Measurements from ENCODE around the gene MEGF6. TPM values are rescaled to one million over a fixed set of nuclear protein-coding genes. Genes with fewer than 3 reads are reported as not detected.

MEGF6 gene
- total and polyA plus RNA-seq, 2 of the 8 experiments (the other 6 are each of a cell fraction or from before 2014, with no cell fraction given): 4.1 to 14.8 TPM

- TF ChIP-seq JUN (IDR thresholded peaks at IDR 0.05; ENCODE audit: low read depth, low read length) (no peak), POU5F1 (IDR thresholded peaks at IDR 0.05; ENCODE audit: low read depth, low read length) (no peak), SIX5 (IDR thresholded peaks at IDR 0.05; ENCODE audit: low read depth, low read length) (no peak), MAX (IDR thresholded peaks at IDR 0.05) (no peak), USF2 (IDR thresholded peaks at IDR 0.05; ENCODE audit: low read length) (no peak), SUZ12 (IDR thresholded peaks at IDR 0.05; ENCODE audit: low read length) (no peak), TEAD4 (IDR thresholded peaks at IDR 0.05; ENCODE audit: low read depth, low read length) (no peak), BCL11A (IDR thresholded peaks at IDR 0.05; ENCODE audit: low read depth in 2 of 2, low read length in 2 of 2) (no peak), SP2 (IDR thresholded peaks at IDR 0.05; ENCODE audit: low read length) (no peak)
Observed at GRCh38 chr1:3570066-3570986, 41.0 kb downstream of the MEGF6 start (continued).

Measured in H1 (cell line).